Measurements from ENCODE around the gene CGNL1.

CGNL1 gene

DNA sequence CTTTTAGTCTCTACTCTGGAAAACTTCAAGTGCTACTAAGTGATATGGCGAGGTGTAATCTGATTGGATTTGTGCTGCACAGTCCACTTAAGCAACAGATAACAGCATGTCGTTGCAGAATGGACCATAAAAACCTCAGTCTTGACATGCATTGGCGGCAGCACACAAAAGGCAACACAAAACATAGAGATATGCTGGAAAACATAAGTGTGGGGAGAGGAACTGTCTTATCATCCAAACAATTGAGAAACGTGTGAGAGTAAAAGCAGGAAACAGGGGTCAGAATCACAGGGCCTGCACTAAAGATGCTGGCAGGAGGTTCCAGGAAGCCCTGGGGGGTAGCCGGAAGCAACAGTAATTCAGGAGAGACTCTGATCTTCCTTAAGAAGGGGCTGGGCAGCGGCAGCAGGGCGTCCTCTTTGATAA is 82.1 kb downstream of the CGNL1 start:
- DNase-seq = no peak

DNA sequence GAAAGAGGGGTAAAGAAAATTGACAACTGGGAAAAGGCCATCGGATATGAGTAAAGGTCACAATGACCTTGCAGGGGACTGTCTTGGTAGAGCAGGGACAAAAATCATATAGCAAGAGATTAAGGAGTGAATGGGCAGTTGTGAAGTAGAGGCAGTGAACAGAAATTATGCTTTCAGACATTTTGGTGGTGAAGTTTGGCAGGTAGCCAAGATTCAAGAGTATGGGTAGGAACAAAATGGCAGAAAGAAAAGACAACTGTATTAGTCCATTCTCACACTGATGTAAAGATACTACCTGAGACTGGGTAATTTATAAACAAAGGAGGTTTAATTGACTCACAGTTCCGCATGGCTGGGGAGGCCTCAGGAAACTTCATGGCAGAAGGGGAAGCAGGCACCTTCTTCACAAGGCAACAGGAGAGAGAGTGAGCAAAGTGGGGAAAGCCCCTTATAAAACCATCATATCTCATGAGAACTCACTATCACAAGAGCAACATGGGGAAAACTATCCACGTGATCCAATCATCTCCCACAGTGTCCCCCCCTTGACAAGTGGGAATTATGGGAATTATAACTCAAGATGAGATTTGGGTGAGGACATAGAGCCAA is 84.0 kb downstream of the CGNL1 start:
- DNase-seq = no peak

DNA sequence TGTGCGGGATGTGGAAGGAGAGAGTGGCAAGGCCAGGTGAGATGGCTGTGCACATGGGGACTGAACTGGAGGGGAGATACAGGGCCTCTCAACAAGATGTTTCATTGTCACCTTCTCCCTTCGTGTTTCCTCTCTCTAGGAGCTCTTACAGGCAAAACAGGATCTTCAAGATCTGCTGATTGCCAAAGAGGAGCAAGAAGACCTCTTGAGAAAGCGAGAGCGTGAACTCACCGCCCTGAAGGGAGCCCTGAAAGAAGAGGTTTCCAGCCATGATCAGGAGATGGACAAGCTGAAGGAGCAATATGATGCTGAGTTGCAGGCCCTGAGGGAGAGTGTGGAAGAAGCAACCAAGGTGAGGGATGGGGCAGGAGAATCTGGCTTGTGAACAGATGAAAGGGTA is 85.2 kb downstream of the CGNL1 start:
- no peak for DNase-seq

DNA sequence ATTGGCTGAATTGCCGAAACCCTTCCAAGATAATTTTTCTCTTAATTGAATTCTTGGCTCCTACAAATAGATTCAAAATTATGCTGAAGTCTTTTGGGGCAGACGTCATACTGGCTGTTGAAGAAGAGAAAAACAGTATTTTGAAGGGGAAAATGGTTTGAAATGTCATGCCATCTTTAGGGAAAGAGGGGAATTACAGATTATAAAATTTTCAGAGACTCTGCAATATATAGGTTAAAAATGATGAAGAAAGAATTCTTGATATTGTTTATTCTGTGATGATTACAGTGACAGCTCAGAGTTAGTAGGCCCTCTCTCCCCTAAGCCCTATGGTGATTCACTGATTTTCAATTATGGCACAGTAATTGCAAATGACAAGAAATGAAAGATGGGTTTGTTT is 86.1 kb downstream of the CGNL1 start:
- no peak for DNase-seq

DNA sequence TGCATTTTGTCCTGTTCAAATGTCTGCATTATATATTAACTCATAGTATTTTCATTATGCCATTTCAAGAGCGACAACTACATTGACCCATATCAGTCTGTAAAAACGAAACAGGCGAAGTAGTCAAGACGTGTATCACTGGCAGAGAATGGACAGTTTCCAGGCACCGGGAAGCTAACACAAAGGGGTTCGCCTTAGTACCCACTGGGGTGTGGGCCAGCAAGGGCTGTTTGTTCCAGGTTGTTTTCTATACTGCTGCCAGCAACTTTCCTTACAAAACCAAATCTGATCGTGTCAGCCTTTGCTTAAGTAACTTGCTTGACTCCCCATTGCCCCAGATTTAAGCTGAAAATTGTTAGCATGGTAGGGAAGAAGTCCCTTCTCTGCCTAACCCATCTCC is 87.1 kb downstream of the CGNL1 start:
- no peak for DNase-seq

DNA sequence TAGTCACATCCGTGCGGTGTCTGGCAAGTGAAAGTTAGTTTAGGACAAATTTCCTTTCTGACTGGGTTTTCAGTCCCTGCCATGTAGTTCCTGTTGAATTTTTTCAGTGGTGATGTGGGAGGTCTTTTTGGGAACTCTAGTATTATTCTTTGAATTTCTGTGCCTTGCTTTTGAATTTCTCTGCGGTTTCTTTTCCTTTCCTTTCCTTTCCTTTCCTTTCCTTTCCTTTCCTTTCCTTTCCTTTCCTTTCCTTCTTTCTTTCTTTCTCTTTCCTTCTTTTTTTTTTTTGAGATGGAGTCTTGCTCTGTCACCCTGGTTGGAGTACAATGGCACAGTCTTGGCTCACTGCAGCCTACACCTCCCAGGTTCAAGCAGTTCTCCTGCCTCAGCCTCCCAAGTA is 88.2 kb downstream of the CGNL1 start:
- no peak for DNase-seq

DNA sequence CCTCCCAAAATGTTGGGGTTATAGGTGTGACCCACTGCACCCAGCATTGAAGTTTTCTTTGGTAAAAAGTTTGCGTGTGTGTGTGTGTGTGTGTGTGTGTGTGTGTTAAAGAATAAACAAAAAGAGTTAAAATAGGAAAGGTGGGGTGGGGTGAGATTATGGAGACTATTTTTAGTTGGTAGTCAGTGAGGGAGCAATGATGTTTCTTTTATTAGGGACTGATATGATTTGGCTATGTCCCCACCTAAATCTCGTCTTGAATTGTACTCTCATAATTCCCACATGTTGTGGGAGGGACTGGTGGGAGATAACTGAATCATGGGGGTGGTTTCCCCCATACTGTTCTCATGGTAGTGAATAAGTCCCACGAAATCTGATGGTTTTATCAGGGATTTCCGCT is 92.2 kb downstream of the CGNL1 start:
- no peak for DNase-seq

DNA sequence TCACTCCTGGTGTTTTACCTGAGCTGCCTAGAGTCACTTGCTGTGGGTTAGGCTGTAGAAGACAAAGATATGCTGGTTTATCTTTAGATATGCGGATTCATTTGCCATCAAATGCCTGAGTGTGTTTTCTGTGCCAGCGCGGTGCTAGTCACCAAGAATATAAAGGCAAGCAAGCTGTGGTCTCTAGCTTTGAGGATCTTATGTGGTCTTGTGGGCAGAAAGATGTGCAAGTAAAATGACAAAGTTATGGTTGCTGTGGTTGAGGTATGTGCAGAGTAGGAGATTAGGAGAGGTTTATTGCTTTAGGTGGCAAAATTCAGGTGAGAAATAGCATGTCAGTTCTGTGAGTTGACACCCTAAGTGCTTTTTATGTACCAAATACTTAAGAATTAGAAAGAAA is 94.2 kb downstream of the CGNL1 start:
- DNase-seq = no peak

DNA sequence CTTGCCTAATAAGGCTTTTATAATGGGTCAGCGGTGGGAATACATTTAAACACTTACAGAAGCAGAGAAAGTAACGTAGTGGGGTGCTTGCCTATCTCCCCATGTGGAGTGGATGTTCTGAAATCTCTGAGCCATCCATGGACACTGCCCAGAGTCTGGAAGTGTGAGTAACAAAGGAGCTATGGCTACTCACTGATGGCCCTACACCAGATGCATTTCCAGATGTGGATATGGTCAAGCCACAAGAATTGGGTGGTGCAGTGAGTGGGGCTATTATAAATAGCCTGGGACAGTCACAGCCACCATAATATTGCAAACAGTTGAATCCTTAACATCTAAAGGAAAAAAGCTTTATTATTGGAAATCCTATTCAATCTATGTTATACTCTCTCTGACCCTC is 96.6 kb downstream of the CGNL1 start:
- peak; percentile 10 for DNase-seq

DNA sequence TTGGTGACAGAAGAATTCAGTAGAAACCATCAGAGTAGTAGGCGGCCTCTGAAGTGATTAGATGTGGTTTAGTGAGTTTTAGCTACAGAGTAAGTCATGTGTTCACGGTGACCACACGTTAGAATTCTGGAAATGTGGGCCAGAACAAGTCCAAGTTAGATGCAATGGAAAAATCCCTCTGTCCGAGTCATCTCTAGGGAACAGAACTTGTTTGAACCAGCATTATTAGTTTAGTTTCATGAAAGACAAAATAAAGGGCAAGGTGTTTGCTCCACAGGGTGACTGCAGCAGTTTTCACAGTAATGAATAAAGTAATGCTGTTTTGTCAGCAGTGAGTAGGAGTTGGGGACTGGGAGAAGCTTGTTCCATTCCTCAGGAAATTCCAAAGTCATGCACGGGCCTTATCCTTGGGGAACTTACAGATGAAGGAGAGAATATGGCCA is 100.2 kb downstream of the CGNL1 start:
- DNase-seq = peak; percentile 68

DNA sequence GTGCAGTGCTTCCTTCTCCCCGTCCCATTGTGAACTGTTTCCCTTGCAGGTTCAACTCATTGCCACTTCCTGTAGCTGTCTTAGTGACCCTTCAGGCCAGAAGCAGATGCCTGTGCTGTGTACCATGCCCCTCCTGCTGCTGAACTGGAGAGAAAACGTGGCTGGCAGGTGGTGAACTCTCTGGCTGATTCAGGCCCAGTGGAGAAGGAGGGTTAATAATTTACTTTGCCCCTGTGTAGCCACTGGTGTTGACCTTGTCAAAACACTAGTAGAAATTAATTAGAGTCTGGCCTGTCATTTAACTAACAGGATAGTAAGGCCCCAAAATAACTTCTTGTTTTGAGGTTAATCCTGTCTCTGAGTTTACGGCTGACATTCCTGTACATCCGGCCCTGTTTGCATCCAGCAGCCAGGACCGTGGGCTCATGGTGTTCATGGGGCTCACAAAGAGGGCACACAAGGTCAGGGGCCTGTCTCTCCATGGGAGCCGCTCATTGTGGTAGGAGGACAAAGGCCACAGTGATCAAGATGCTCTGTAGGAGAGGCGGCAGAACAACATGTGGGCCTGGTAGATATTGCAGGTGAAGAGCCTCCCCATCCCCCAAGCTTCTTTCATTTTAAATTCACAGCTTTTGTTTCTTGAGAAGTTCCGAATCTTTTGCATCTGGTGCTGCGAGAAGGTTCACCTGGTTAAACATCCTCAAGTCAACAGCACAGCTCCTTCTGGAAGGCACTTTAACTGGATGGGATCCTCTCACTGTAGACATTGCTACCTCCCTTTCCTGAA is 101.6 kb downstream of the CGNL1 start:
- DNase-seq = no peak

DNA sequence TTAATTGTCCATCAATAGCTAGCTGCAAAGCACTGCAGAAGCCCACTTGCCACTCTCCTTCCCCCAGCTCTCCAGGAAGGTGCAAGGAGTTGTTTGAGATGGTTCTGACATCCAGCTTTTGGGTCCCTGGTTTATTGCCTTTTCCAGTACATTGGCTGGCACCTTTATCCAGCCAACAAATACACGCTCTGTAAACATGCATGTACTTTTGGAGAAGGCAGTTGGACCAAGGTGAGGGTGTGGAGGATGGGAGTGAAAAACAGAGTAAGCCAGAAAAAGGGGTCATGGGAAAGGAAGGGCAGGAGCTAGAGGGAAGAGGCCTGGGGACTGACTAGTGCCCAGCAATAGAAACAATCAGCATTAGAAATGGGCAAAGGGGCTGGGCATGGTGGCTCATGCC is 102.7 kb downstream of the CGNL1 start:
- DNase-seq = no peak

DNA sequence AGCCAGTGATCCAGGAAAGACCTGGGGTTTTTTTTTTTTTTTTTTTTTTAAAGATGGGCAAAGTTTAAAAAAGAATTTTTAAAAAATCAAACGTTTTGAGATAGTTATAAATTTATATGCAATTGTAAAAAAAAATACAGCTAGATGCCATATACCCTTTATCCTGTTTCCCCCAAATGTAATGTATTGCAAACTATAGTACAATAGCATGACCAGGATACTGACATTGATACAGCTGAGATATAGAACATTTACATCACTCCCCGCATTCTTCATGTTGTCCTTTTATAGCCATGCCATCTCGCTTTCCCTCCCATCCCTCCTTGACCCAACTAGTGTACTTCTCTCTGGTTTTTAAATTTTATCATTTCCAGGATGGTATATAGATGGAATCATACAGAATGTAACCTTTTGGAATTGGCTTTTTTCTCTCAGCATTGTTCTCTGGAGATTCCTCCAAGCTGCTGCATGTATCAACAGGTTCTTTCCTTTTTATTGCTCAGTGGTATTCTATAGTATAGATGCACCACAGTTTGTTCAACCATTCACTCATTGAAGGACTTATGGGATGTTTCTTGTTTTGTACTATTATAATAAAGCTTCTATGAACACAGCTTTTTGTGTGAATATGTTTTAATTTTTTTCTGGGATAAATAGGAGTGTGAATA is 104.9 kb downstream of the CGNL1 start:
- no peak for DNase-seq

DNA sequence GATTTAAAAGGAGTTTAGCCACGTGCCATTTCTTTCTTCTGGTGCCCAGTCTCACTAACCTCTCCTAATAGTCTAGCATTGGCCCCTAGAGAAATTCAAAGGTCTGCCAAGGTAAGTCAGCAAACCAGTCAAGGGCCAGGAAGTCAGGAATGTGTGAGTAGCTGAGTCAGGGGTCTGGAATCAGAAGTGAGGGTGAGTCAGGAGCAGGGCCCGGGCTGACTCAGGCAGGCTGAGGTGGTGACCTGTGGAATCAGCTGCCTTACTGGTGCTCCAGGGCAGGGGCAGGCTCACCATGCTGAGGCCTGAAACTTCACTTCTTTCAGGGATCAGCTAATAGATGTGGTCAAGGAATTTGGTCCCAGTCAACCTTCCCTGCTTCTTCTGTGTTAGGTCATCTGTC is 109.6 kb downstream of the CGNL1 start:
- DNase-seq = peak; percentile 84

DNA sequence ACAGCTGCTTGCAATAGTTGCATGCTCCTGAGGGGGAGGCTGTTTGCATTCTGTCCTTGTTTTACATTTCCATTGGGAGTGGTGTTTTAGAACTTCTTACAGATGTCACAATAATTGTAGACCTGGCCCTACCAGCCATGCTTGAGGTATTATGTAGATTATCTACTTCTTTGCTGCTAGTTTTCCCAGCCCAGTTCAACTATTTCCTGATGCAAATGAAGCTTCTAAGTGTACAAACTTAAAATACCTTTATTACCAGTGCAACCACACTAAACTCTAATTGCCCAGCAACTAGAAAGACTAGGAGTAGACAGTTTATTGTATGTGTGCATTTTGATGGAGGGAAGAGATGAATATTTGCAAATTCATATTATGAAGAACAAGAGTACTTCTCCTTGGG is 110.5 kb downstream of the CGNL1 start:
- no peak for DNase-seq

DNA sequence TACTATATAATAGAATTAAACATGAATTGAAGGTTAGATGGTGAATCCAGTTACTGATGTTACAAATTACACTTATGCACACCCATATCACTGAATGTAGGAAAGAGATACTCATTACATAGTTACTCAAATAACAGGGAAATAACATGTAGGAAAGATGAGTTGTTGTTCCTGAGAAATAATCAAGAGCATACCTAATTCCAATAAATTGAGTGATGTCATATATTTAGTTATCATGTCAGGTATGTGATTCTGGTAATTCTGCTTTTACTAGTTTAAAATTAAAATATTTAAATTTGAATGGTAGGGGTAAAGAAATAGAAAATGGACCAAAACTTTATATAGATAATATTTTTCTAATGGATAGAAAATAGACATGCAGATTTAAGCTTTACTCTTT is 112.8 kb downstream of the CGNL1 start:
- DNase-seq = no peak

DNA sequence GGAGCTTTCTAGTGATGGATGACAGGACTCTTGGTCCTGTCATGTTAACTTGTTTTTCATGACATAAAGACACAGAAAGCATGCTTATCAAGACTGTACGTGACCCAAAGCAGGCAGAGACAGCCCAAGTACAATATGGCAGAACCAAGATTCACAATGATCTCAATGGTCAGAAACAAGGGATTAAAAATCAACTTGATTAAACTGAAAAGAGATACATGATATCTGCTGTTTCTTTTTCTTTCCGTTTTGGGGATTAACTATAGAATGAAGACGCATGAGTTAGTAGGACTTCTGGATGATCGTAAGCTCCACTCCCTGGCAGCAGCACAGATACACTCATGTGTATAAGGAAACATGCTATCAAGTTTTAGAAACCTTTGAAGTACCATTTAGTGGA is 117.0 kb downstream of the CGNL1 start:
- DNase-seq = no peak

DNA sequence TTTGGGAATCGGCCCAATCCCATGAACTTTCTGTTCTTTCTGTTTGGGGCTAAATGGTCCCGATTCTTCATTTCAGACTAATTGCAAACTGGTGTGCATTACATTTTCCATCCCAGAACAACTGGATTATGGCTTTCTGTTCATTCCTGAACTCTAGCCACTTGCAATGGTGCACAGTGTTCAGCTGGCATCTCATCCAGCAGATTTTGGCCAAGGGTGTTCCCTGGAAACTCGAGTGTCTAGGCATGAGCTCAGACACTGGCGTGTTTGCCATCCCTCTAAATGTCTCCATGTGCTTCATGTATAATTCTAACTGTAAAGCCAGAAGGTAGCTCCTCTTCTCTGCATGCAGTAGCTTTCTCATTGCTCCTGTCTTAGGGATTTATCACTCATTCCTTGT is 118.3 kb downstream of the CGNL1 start:
- DNase-seq = no peak

DNA sequence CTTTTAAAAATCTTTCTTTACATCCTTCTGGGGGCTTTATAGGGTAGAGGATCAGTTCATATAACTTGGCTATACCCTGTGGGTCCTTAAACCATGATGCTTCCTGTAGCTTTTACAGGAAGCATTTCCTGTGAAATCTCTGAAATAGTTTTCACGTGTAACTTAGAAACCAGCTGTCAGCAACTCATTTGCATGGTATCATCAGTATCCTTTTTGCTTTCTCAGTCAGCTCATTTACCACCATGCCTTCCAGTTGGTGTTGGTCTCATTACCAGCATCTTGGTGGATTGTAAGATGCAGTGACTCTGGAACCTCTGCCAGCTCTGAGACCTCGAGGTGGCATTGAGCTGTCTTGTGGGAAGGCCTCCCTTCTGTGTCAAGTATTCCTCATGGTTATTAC is 118.7 kb downstream of the CGNL1 start:
- no peak for DNase-seq

DNA sequence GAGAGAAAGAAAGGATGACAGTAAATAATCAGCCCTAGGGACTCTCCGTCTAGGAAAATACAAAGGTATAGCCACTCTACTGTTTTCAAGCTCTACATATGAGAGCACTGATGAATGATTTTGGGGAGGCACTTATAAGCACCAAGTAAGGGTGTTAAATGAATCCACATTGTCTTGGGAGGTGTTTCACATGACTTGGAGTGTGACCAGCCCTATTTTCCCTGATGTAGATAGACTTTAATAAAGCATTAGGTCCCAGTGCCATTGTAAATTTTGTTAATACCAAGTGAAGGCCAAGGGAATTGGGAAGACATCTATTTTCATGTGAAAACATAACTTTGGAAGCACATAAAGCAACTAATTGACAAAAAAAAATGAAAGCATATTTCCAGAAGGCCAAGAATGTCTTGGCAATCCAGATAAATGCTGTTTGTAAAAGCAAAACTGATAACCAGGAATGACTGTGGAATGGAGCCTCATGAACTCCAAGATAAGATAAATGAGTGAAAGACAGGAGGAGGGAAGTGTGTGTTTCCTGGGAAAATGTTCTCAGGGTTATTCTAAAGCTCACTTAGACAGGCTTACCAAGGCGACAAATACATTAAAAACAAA is 119.4 kb downstream of the CGNL1 start:
- no peak for DNase-seq

DNA sequence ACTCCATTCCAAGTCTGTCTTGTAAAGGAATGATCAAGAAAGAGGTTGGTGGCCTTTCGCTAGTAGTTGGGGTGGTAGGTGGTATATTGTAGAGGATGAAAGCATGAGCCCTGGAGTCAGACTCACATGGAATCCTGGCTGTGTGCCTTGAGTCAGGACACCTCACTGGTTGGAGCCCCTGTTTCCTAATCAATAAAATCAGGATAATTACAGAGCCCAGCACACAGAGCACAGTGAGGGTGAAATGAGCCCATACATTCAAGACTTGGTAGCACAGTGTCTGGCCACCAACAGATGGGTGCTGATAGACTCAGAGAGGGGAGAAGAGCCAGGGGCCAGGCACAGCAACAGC is 120.3 kb downstream of the CGNL1 start:
- DNase-seq = no peak

DNA sequence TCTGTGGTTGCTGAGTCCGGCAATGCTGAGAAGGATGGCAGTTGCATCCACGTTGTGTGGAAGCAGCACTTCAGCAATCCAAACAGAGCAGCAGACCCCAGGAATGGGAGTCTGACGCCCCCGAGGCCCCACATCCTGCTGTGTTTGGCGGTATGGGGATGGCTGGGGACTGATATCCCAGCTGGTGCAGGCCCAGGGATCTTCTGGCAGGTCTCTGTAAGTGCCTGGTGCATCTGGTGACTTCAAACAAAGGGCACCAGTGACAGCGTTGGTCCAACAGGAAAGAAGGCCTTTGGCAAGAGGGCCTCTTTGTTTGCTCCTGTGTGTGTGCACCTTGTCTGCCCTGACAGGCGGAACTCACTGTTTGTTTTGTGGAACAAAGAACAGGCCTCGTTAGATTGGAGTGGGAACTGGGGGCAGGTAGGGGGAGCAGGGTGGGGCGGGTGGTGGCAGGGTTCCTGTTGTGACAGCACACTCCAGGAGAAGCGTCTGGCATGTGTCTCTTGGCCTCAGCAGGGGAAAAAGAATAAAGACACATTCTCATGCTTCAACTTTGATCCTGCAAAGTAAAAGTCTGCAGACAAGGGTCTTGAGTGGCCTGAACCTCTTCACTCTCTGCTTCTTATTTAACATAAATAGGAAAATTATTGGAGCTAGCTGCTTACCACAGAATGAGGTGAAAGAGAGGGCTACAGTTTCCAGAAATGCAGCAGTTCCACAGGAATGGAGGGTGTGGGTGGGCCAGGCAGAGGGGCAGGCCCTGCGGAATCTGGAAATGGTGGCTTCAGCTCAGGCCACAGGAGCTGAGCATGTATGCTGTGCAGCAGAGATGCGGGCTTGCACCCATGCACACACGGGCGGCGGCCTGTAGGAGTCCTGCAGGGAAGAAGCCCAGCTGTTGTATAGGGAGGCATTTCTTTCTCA is 120.9 kb downstream of the CGNL1 start:
- DNase-seq = no peak

DNA sequence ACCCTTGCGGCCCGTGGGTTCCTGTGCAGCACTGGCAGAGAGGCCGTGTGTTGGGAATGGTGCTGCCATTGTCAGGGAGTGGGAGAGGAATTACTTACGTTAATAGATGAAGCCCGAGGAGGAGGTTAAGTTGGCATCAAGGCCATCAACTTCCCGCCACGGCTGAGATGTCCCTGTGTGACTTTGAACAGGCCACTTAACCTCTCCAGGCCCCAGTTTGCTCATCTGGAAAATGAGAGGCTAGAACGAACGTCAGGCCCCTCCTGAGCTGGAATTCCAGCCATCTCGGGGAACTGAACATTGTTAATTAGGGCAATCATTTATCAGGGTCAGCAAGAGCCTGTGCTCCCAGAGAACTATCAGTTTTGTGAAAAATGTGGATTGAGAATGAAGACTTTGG is 124.0 kb downstream of the CGNL1 start:
- no peak for DNase-seq
